Fibroblast of skin of left quadriceps (primary cell): Measurements from ENCODE around the gene ATP5ME.
A peak's percentile ranks its signal among the peaks of the same experiment; 100 is the strongest.
"Not testable (repeated sequence)": the region's sequence is repeated elsewhere in the genome, so short reads cannot be mapped to it uniquely, and the experiment has no call there.

Source experiments
- DNase-seq, 2 experiments: peaks; one replicate each; pipeline ENCODE4 v3.0.0-alpha.2; 2013; ENCODE audit warnings: low read depth in 2 of 2

The ATP5ME gene

GRCh38 chr4:705278-706082 is 31.4 kb upstream of the ATP5ME start, which contains the start of gene PCGF3:
TSS of gene PCGF3 (plus strand) at chr4:705832. CDS start at chr4:733681, 27,849 bp downstream.
- DNase-seq: peak; percentile 89 to 90

- no peak for DNase-seq
These were observed 30.8 kb upstream of the ATP5ME start for GRCh38 chr4:704971-705277.

- DNase-seq: no peak
These were observed 30.3 kb upstream of the ATP5ME start for GRCh38 chr4:704198-704891.

GRCh38 chr4:703336-704197 is 29.5 kb upstream of the ATP5ME start:
- no peak for DNase-seq

- no peak for DNase-seq
These were observed 28.6 kb upstream of the ATP5ME start for GRCh38 chr4:702618-703048.

GRCh38 chr4:700587-701264 is 26.6 kb upstream of the ATP5ME start:
- no peak for DNase-seq

- no peak for DNase-seq
These were observed 25.9 kb upstream of the ATP5ME start for GRCh38 chr4:699816-700580.

- DNase-seq: not testable (repeated sequence)
These were observed 20.4 kb upstream of the ATP5ME start for GRCh38 chr4:694341-694940.

GRCh38 chr4:692771-693554 is 18.9 kb upstream of the ATP5ME start:
- no peak for DNase-seq

- DNase-seq: no peak
These were observed 15.6 kb upstream of the ATP5ME start for GRCh38 chr4:689723-690122.

- DNase-seq: no peak
These were observed 15.0 kb upstream of the ATP5ME start, which contains the start of gene SLC49A3 for GRCh38 chr4:688854-689681. TSS of gene SLC49A3 (minus strand) at chr4:689151. CDS start at chr4:689127, 24 bp downstream.

- no peak for DNase-seq
These were observed 14.1 kb upstream of the ATP5ME start for GRCh38 chr4:687971-688853.

- no peak for DNase-seq
These were observed 13.2 kb upstream of the ATP5ME start for GRCh38 chr4:687048-687970.

GRCh38 chr4:686413-687040 is 12.5 kb upstream of the ATP5ME start:
- DNase-seq: no peak

- DNase-seq: no peak
These were observed 11.8 kb upstream of the ATP5ME start for GRCh38 chr4:685679-686412.
